IMR-90 (cell line): Measurements from ENCODE around the gene CANT1. TPM values are rescaled to one million over a fixed set of nuclear protein-coding genes. Genes with fewer than 3 reads are reported as not detected.

ENCODE experiments used
- ATAC-seq: fragments of 200-7000 bp; cut with Tn5 transposase; 2 replicates; pipeline ENCODE4 v1.9.1; 2020; ENCODE audit warnings: low read depth, mild to moderate bottlenecking, moderate library complexity
- BruUV-seq: library from RNA; stranded (reverse); fragments of 400-500 nt; replicated peaks from 2 replicates; lab custom pipeline; 2021; lab: Mats Ljungman, UMichigan
- CTCF ChIA-PET: fragments of 300-600 bp; formaldehyde crosslinking; extraction: SDS; loops from one replicate; lab custom pipeline; 2021; ENCODE audit warnings: antibody characterized with exemption; lab: Yijun Ruan, JAX
- POLR2A ChIA-PET: fragments of 300-600 bp; sonication (Branson Sonifier 250); formaldehyde crosslinking; loops from one replicate; lab custom pipeline; 2022; ENCODE audit warnings: antibody characterized with exemption; ENCODE audit not compliant: unreplicated experiment; lab: Charles Lee
- DNase-seq: peaks from one replicate; pipeline ENCODE4 v3.0.0; 2013
- H2AFZ ChIP-seq: replicated peaks from 2 replicates; pipeline ENCODE3; 2013; ENCODE audit warnings: low read length, mild to moderate bottlenecking; ENCODE audit not compliant: poor library complexity
- H2AK5ac ChIP-seq: 2 replicates; pipeline ENCODE4 v1.6.1; 2013; ENCODE audit warnings: low read depth, low read length, inconsistent platforms
- H2AK9ac ChIP-seq: replicated peaks from 2 replicates; pipeline ENCODE3; 2013; ENCODE audit warnings: mild to moderate bottlenecking, low read depth, low read length, moderate library complexity; ENCODE audit not compliant: poor library complexity
- H2BK120ac ChIP-seq: 2 replicates; pipeline ENCODE4 v1.6.1; 2013; ENCODE audit warnings: low read depth, low read length, inconsistent platforms
- H2BK15ac ChIP-seq: 3 replicates; pipeline ENCODE4 v1.6.1; 2013; ENCODE audit warnings: low read depth, low read length, inconsistent platforms
- H2BK20ac ChIP-seq: 2 replicates; pipeline ENCODE4 v1.6.1; 2013; ENCODE audit warnings: low read depth, mild to moderate bottlenecking, inconsistent platforms, low read length, moderate library complexity
- H2BK5ac ChIP-seq: 2 replicates; pipeline ENCODE4 v1.6.1; 2013; ENCODE audit warnings: mild to moderate bottlenecking, low read depth, low read length, inconsistent platforms; ENCODE audit not compliant: poor library complexity, severe bottlenecking
- H3K14ac ChIP-seq: replicated peaks from 2 replicates; pipeline ENCODE4 v1.6.1; 2013; ENCODE audit warnings: low read depth, low read length, inconsistent platforms
- H3K18ac ChIP-seq: 2 replicates; pipeline ENCODE4 v1.6.1; 2013; ENCODE audit warnings: low read depth, low read length, control low read depth
- H3K23ac ChIP-seq: 2 replicates; pipeline ENCODE4 v1.6.1; 2013; ENCODE audit warnings: low read depth, low read length, inconsistent platforms
- H3K27ac ChIP-seq: 2 replicates; pipeline ENCODE4 v1.5.1; 2013; ENCODE audit warnings: mild to moderate bottlenecking, control low read depth, low read length; ENCODE audit not compliant: insufficient read depth
- H3K27me3 ChIP-seq: 2 replicates; pipeline ENCODE4 v1.6.1; 2013; ENCODE audit warnings: low read length; ENCODE audit not compliant: control insufficient read depth, insufficient read depth
- H3K36me3 ChIP-seq: 2 replicates; pipeline ENCODE4 v1.6.1; 2013; ENCODE audit warnings: low read length, mixed read lengths; ENCODE audit not compliant: control insufficient read depth, insufficient read depth
- H3K4ac ChIP-seq: 2 replicates; pipeline ENCODE4 v1.6.1; 2013; ENCODE audit warnings: low read depth, low read length, inconsistent platforms
- H3K4me1 ChIP-seq: 2 replicates; pipeline ENCODE4 v1.6.1; 2013; ENCODE audit warnings: low read length, mixed read lengths; ENCODE audit not compliant: control insufficient read depth, insufficient read depth
- H3K4me2 ChIP-seq: 2 replicates; pipeline ENCODE4 v1.6.1; 2013; ENCODE audit warnings: low read depth, mild to moderate bottlenecking, control low read depth, low read length, moderate library complexity
- H3K4me3 ChIP-seq: 2 replicates; pipeline ENCODE4 v1.5.1; 2013; ENCODE audit warnings: low read depth, mild to moderate bottlenecking, control low read depth, low read length, moderate library complexity; ENCODE audit not compliant: insufficient read depth
- H3K56ac ChIP-seq: 2 replicates; pipeline ENCODE4 v1.6.1; 2013; ENCODE audit warnings: low read length, inconsistent platforms; ENCODE audit not compliant: insufficient read depth; ENCODE audit errors: extremely low read depth
- H3K79me1 ChIP-seq, 2 experiments: 2 replicates each; pipeline ENCODE4 v1.6.1; 2013; ENCODE audit warnings: low read length in 2 of 2, inconsistent platforms in 1 of 2, low read depth in 1 of 2
- H3K9ac ChIP-seq: 2 replicates; pipeline ENCODE4 v1.6.1; 2013; ENCODE audit warnings: low read depth, low read length, control low read depth
- H3K9me1 ChIP-seq: 2 replicates; pipeline ENCODE4 v1.6.1; 2013; ENCODE audit warnings: low read length, inconsistent platforms; ENCODE audit not compliant: insufficient read depth
- H3K9me3 ChIP-seq: 2 replicates; pipeline ENCODE4 v1.6.1; 2013; ENCODE audit warnings: low read length; ENCODE audit not compliant: control insufficient read depth, insufficient read depth
- H4K20me1 ChIP-seq: 2 replicates; pipeline ENCODE4 v1.6.1; 2013; ENCODE audit warnings: low read length, inconsistent platforms; ENCODE audit not compliant: insufficient read depth
- H4K5ac ChIP-seq: 2 replicates; pipeline ENCODE4 v1.6.1; 2013; ENCODE audit warnings: mild to moderate bottlenecking, low read depth, low read length, control low read depth
- H4K8ac ChIP-seq, 2 experiments: 2 replicates each; pipeline ENCODE4 v1.6.1; 2013; ENCODE audit warnings: low read depth in 2 of 2, low read length in 2 of 2, control low read depth in 1 of 2, inconsistent platforms in 1 of 2
- H4K91ac ChIP-seq: 2 replicates; pipeline ENCODE4 v1.6.1; 2013; ENCODE audit warnings: low read depth, low read length, inconsistent platforms; ENCODE audit not compliant: insufficient read depth
- MXI1 ChIP-seq: IDR thresholded peaks from 2 replicates; pipeline ENCODE4 v1.6.1; 2012; ENCODE audit warnings: low read depth, mild to moderate bottlenecking, low read length, moderate library complexity, borderline replicate concordance
- RCOR1 ChIP-seq: IDR thresholded peaks from 2 replicates; pipeline ENCODE4 v1.6.1; 2012; ENCODE audit warnings: mild to moderate bottlenecking, low read length, improper control_type of control experiment; ENCODE audit not compliant: insufficient replicate concordance
- WGBS, 2 experiments: methylation state at CpG; one replicate each; pipeline versions ENCODE4 v1.1.5 to v1.1.7; 2013; ENCODE audit warnings: missing lambda C conversion rate in 2 of 2; ENCODE audit not compliant: insufficient read length in 1 of 2; ENCODE audit errors: extremely low coverage in 2 of 2; 5-methylcytosine and 5-hydroxymethylcytosine counted together
- dilution Hi-C: fragments of 300-500 bp; cut with HindIII; formaldehyde crosslinking; loops from one replicate; pipeline ENCODE4 v1.14.3; 2018; ENCODE audit warnings: low sequenced_read_pairs; ENCODE audit not compliant: unreplicated experiment
- in situ Hi-C: fragments of 300-500 bp; cut with MboI; formaldehyde crosslinking; loops from 3 replicates; pipeline ENCODE4 v1.14.3; 2019; ENCODE audit warnings: low sequenced_read_pairs, inconsistent platforms, mixed read lengths
- intact Hi-C: fragments of 100-400 bp; cut with micrococcal nuclease; formaldehyde crosslinking; loops from 2 replicates; pipeline ENCODE4 v1.10.0; 2022
- polyA plus RNA-seq, 3 experiments: library from polyadenylated mRNA; depleted of rRNA; stranded (reverse); fragments of >200 nt; gene quantifications; 2 replicates each; pipeline ENCODE4 v1.2.3, GENCODE V29; 2012; ENCODE audit warnings: low replicate concordance in 1 of 3
- total RNA-seq: library from RNA; depleted of rRNA; stranded (reverse); fragments of >200 nt; gene quantifications from 2 replicates; pipeline ENCODE4 v1.2.3, GENCODE V29; 2012

CANT1 gene
- total and polyA plus RNA-seq, 2 of the 4 experiments (the other 2 are of a cell fraction) = 51.8 to 73.4 TPM

GRCh38 chr17:79055197-79055596, 45.6 kb upstream of the CANT1 start:
- Histone ChIP-seq H2BK5ac (no peak overlapping the region), H3K36me3 (no peaks in the 10 kb centered on the region), H3K79me1 (no peaks in the 10 kb centered on the region), H2BK120ac (no peak overlapping the region), H4K20me1 (no peaks in the 10 kb centered on the region; the same call in 1 of the 2 replicates), H3K18ac (no peak overlapping the region), H3K9ac (no peak overlapping the region), H3K9me1 (peaks cover 7% of the 10 kb centered on the region; the same call in 1 of the 2 replicates), H3K14ac (no peak overlapping the region), H2BK20ac (no peak overlapping the region), H3K4me3 (no peak overlapping the region), H4K5ac (no peak overlapping the region), H2AK9ac (no peak overlapping the region), H2BK15ac (no peak overlapping the region), H2AK5ac (no peak overlapping the region), H3K27ac (no peak overlapping the region), H4K8ac (no peak overlapping the region), H3K23ac (no peak overlapping the region), H3K56ac (no peak overlapping the region), H3K9me3 (peaks cover 2% of the 10 kb centered on the region; the same call in 1 of the 2 replicates), H3K4me1 (no peaks in the 10 kb centered on the region), H2AFZ (no peak overlapping the region), H3K4ac (no peak overlapping the region), H3K27me3 (0 out of 2 replicates have a peak, but pooled peaks cover under 1% of the 10 kb centered on the region), H3K4me2 (no peak overlapping the region), H4K91ac (no peak overlapping the region)
- dilution Hi-C loops = no loop called here
- WGBS, 2 experiments = no CpG with 5 or more reads among the region's 5 CpGs
- ChIA-PET CTCF (no interaction called here), POLR2A (no interaction called here)
- TF ChIP-seq MXI1 (no peak), RCOR1 (no peak)
- DNase-seq (no peak), ATAC-seq (no peak)
- no TSS peak for BruUV-seq
- in situ Hi-C loops = no loop called here
- intact Hi-C loops = no loop called here
